Measurements from ENCODE around the gene MYMK.

MYMK gene

GRCh38 chr9:133476941-133477340 is 47.8 kb downstream of the MYMK start:
- Histone ChIP-seq H3K9ac (ENCODE audit: insufficient read length) (no peak overlapping the region), H3K9me3 (ENCODE audit: low read depth, low read length) (no peaks in the 10 kb centered on the region), H3K4me3 (no peak overlapping the region), H3K27ac (no peak overlapping the region), H3K36me3 (ENCODE audit: insufficient read depth, low read length) (no peaks in the 10 kb centered on the region)
- DNase-seq (ENCODE audit: low read depth, low spot score) = no peak
- no peak for TF ChIP-seq POLR2AphosphoS5 (IDR thresholded peaks at IDR 0.05; ENCODE audit: borderline replicate concordance, low read depth, low read length)
- no peak for TF ChIP-seq FOXP2 (optimal IDR thresholded peaks at IDR 0.05; ENCODE audit: control extremely low read depth, extremely low read length, insufficient read depth)
- no peak for TF ChIP-seq EZH2 (IDR thresholded peaks at IDR 0.05)

GRCh38 chr9:133476036-133476931 is 48.5 kb downstream of the MYMK start:
- H3K27ac ChIP-seq = no peak overlapping the region
- no peak for DNase-seq (ENCODE audit: low read depth, low spot score)
- no peaks in the 10 kb centered on the region for H3K36me3 ChIP-seq (ENCODE audit: insufficient read depth, low read length)
- H3K9ac ChIP-seq (ENCODE audit: insufficient read length) = no peak overlapping the region
- no peaks in the 10 kb centered on the region for H3K9me3 ChIP-seq (ENCODE audit: low read depth, low read length)
- H3K4me3 ChIP-seq = no peak overlapping the region
- TF ChIP-seq FOXP2 (optimal IDR thresholded peaks at IDR 0.05; ENCODE audit: control extremely low read depth, extremely low read length, insufficient read depth) (no peak), EZH2 (IDR thresholded peaks at IDR 0.05) (no peak), POLR2AphosphoS5 (IDR thresholded peaks at IDR 0.05; ENCODE audit: borderline replicate concordance, low read depth, low read length) (no peak)

GRCh38 chr9:133475292-133476012 is 49.3 kb downstream of the MYMK start:
- H3K9ac ChIP-seq (ENCODE audit: insufficient read length) = no peak overlapping the region
- H3K27ac ChIP-seq = no peak overlapping the region
- H3K4me3 ChIP-seq = no peak overlapping the region
- no peaks in the 10 kb centered on the region for H3K36me3 ChIP-seq (ENCODE audit: insufficient read depth, low read length)
- DNase-seq (ENCODE audit: low read depth, low spot score) = no peak
- no peak for TF ChIP-seq FOXP2 (optimal IDR thresholded peaks at IDR 0.05; ENCODE audit: control extremely low read depth, extremely low read length, insufficient read depth)
- TF ChIP-seq EZH2 (IDR thresholded peaks at IDR 0.05) = no peak
- TF ChIP-seq POLR2AphosphoS5 (IDR thresholded peaks at IDR 0.05; ENCODE audit: borderline replicate concordance, low read depth, low read length) = no peak
- no peaks in the 10 kb centered on the region for H3K9me3 ChIP-seq (ENCODE audit: low read depth, low read length)

GRCh38 chr9:133474853-133475252 is 49.9 kb downstream of the MYMK start:
- TF ChIP-seq EZH2 (IDR thresholded peaks at IDR 0.05) (no peak), FOXP2 (optimal IDR thresholded peaks at IDR 0.05; ENCODE audit: control extremely low read depth, extremely low read length, insufficient read depth) (no peak), POLR2AphosphoS5 (IDR thresholded peaks at IDR 0.05; ENCODE audit: borderline replicate concordance, low read depth, low read length) (no peak)
- Histone ChIP-seq H3K27ac (no peak overlapping the region), H3K9ac (ENCODE audit: insufficient read length) (no peak overlapping the region), H3K9me3 (ENCODE audit: low read depth, low read length) (no peaks in the 10 kb centered on the region), H3K4me3 (no peak overlapping the region), H3K36me3 (ENCODE audit: insufficient read depth, low read length) (no peaks in the 10 kb centered on the region)
- DNase-seq (ENCODE audit: low read depth, low spot score) = no peak

- no peak overlapping the region for H3K27ac ChIP-seq
- no peak overlapping the region for H3K9ac ChIP-seq (ENCODE audit: insufficient read length)
- no peaks in the 10 kb centered on the region for H3K9me3 ChIP-seq (ENCODE audit: low read depth, low read length)
- no peak overlapping the region for H3K4me3 ChIP-seq
- no peaks in the 10 kb centered on the region for H3K36me3 ChIP-seq (ENCODE audit: insufficient read depth, low read length)
- TF ChIP-seq POLR2AphosphoS5 (IDR thresholded peaks at IDR 0.05; ENCODE audit: borderline replicate concordance, low read depth, low read length) = no peak
- TF ChIP-seq EZH2 (IDR thresholded peaks at IDR 0.05) = no peak
- no peak for TF ChIP-seq FOXP2 (optimal IDR thresholded peaks at IDR 0.05; ENCODE audit: control extremely low read depth, extremely low read length, insufficient read depth)
- DNase-seq (ENCODE audit: low read depth, low spot score) = no peak
Observed at GRCh38 chr9:133474215-133474614, 50.5 kb downstream of the MYMK start.

GRCh38 chr9:133473743-133474142 is 51.0 kb downstream of the MYMK start:
- Histone ChIP-seq H3K36me3 (ENCODE audit: insufficient read depth, low read length) (no peaks in the 10 kb centered on the region), H3K27ac (no peak overlapping the region), H3K9ac (ENCODE audit: insufficient read length) (no peak overlapping the region), H3K9me3 (ENCODE audit: low read depth, low read length) (no peaks in the 10 kb centered on the region), H3K4me3 (no peak overlapping the region)
- no peak for DNase-seq (ENCODE audit: low read depth, low spot score)
- TF ChIP-seq FOXP2 (optimal IDR thresholded peaks at IDR 0.05; ENCODE audit: control extremely low read depth, extremely low read length, insufficient read depth) (no peak), EZH2 (IDR thresholded peaks at IDR 0.05) (no peak), POLR2AphosphoS5 (IDR thresholded peaks at IDR 0.05; ENCODE audit: borderline replicate concordance, low read depth, low read length) (no peak)

GRCh38 chr9:133472753-133473378 is 51.9 kb downstream of the MYMK start:
- H3K27ac ChIP-seq = no peak overlapping the region
- no peaks in the 10 kb centered on the region for H3K9me3 ChIP-seq (ENCODE audit: low read depth, low read length)
- no peak overlapping the region for H3K9ac ChIP-seq (ENCODE audit: insufficient read length)
- H3K4me3 ChIP-seq = no peak overlapping the region
- no peak for TF ChIP-seq POLR2AphosphoS5 (IDR thresholded peaks at IDR 0.05; ENCODE audit: borderline replicate concordance, low read depth, low read length)
- no peak for TF ChIP-seq FOXP2 (optimal IDR thresholded peaks at IDR 0.05; ENCODE audit: control extremely low read depth, extremely low read length, insufficient read depth)
- no peak for TF ChIP-seq EZH2 (IDR thresholded peaks at IDR 0.05)
- H3K36me3 ChIP-seq (ENCODE audit: insufficient read depth, low read length) = no peaks in the 10 kb centered on the region
- no peak for DNase-seq (ENCODE audit: low read depth, low spot score)

GRCh38 chr9:133472277-133472645 is 52.5 kb downstream of the MYMK start:
- Histone ChIP-seq H3K9me3 (ENCODE audit: low read depth, low read length) (no peaks in the 10 kb centered on the region), H3K36me3 (ENCODE audit: insufficient read depth, low read length) (no peaks in the 10 kb centered on the region), H3K4me3 (no peak overlapping the region), H3K27ac (no peak overlapping the region), H3K9ac (ENCODE audit: insufficient read length) (no peak overlapping the region)
- no peak for TF ChIP-seq POLR2AphosphoS5 (IDR thresholded peaks at IDR 0.05; ENCODE audit: borderline replicate concordance, low read depth, low read length)
- no peak for TF ChIP-seq FOXP2 (optimal IDR thresholded peaks at IDR 0.05; ENCODE audit: control extremely low read depth, extremely low read length, insufficient read depth)
- no peak for TF ChIP-seq EZH2 (IDR thresholded peaks at IDR 0.05)
- DNase-seq (ENCODE audit: low read depth, low spot score) = no peak

Measured in SK-N-MC (cell line).